ENCODE data around the gene RYR1. TPM values are rescaled to one million over a fixed set of nuclear protein-coding genes. Genes with fewer than 3 reads are reported as not detected.
A peak's percentile ranks its signal among the peaks of the same experiment; 100 is the strongest.
"Not testable (repeated sequence)": the region's sequence is repeated elsewhere in the genome, so short reads cannot be mapped to it uniquely, and the experiment has no call there.

The RYR1 gene
- polyA plus RNA-seq, 6 donors from 2014 or later = 0.01 to 0.04 (median 0.03) TPM; not detected in 3

DNA sequence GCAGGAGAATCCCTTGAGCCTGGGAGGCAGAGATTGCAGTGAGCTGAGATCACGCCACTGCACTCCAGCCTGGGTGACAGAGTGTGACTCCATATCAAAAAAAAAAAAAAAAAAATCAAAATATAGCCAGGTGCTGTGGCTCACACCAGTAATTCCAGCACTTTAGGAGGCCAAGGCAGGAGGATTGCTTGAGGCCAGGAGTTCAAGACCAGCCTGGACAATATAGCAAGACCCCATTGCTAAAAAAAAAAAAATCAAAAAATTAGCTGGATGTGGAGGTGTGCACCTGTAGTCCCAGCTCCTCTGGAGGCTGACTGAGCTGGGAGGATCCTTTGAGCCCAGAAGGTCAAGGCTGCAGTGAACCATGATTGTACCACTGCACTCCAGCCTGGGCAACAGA is 119.7 kb downstream of the RYR1 start:
- not testable (repeated sequence) for ATAC-seq (ENCODE audit: low read depth in 2 of 2)

GRCh38 chr19:38554676-38555141 is 121.2 kb downstream of the RYR1 start:
- H3K4me3 Mint-ChIP-seq = no peak overlapping the region
- H3K27me3 Mint-ChIP-seq = peaks cover 7 to 26% (median 15%) of the 10 kb centered on the region in 3 donors
- ATAC-seq (ENCODE audit: low read depth in 2 of 2) = no peak
- H3K9me3 Mint-ChIP-seq = peaks cover 0 to 3% (median 0%) of the 10 kb centered on the region in 7 donors
- no peaks in the 10 kb centered on the region for H3K36me3 Mint-ChIP-seq
- H3K27ac Mint-ChIP-seq = no peak overlapping the region
- H3K4me1 Mint-ChIP-seq = peaks cover 2 to 8% (median 4%) of the 10 kb centered on the region in 3 donors
- no peak for DNase-seq

More for the DNA sequence above, 119.7 kb downstream of the RYR1 start:
- not testable (repeated sequence) for H3K27ac Mint-ChIP-seq, H3K4me3 Mint-ChIP-seq, H3K4me1 Mint-ChIP-seq, DNase-seq, H3K9me3 Mint-ChIP-seq, H3K36me3 Mint-ChIP-seq
- peaks cover 7 to 25% (median 14%) of the 10 kb centered on the region in 3 donors for H3K27me3 Mint-ChIP-seq

DNA sequence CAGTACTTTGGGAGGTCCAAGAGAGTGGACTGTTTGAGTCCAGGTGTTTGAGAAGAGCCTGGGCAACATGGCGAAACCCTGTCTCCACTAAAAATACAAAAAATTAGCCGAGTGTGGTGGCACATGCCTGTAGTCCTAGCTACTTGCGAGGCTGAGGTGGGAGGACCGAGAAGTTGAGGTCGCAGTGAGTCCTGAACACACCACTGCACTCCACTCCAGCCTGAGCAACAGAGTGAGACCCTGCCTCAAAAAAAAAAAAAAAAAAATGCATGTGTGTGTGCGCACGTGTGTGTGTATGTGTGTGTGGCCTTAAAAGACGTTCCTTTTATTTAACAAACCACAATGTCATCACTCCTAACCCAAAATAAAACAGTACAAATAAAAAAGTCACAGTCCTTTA is 121.7 kb downstream of the RYR1 start:
- H3K4me3 Mint-ChIP-seq = no peak overlapping the region
- no peaks in the 10 kb centered on the region for H3K36me3 Mint-ChIP-seq
- no peak for ATAC-seq (ENCODE audit: low read depth in 2 of 2)
- H3K27me3 Mint-ChIP-seq = peaks cover 7 to 31% (median 18%) of the 10 kb centered on the region in 3 donors
- peaks cover 0 to 3% (median 0%) of the 10 kb centered on the region in 7 donors for H3K9me3 Mint-ChIP-seq
- peaks cover 6 to 11% (median 8%) of the 10 kb centered on the region in 3 donors for H3K4me1 Mint-ChIP-seq
- DNase-seq = no peak
- no peak overlapping the region for H3K27ac Mint-ChIP-seq

DNA sequence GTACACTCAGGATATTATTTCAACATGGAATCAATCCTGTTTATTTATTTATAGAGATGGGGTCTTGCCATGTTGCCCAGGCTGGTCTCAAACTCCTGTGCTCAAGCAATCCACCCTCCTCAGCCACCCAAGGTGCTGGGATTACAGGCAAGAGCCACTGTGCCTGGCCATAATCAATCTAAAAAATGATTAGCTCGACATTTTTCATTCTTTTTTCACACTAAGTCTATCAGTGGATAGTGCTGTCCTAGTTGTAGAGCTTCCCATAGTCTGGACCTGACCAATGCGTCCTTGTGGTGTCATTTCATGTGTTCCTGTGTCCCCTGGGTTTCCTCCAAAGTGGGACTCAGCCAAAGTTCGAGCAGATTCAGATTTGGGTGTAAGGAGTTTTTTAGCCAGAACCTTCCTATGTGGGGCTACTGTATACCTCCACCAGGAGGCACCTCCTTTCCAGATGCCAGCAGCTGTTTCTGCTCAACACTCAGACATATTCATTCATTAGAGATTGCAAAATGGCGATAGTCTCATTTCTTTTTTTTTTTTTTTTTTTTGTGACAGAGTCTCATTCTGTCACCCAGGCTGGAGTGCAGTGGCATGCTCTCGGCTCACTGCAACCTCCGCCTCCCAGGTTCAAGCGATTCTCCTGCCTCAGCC is 123.2 kb downstream of the RYR1 start:
- no peak for DNase-seq
- peak in 1 of 2 donors; percentile 26 for ATAC-seq (ENCODE audit: low read depth in 2 of 2)
- Mint-ChIP-seq H3K27ac (no peak overlapping the region), H3K9me3 (peaks cover 0 to 3% (median 0%) of the 10 kb centered on the region in 7 donors), H3K27me3 (peaks cover 10 to 36% (median 16%) of the 10 kb centered on the region in 3 donors), H3K4me1 (peaks cover 7 to 8% (median 8%) of the 10 kb centered on the region in 3 donors), H3K4me3 (no peak overlapping the region), H3K36me3 (no peaks in the 10 kb centered on the region)

GRCh38 chr19:38557205-38557799 is 123.8 kb downstream of the RYR1 start:
- Mint-ChIP-seq H3K36me3 (no peaks in the 10 kb centered on the region), H3K27ac (peak overlapping the region in 2 of 6 donors; percentile 56 to 75), H3K27me3 (peaks cover 16 to 43% (median 21%) of the 10 kb centered on the region in 3 donors), H3K9me3 (peaks cover 0 to 3% (median 0%) of the 10 kb centered on the region in 7 donors), H3K4me1 (peaks cover 10 to 15% (median 11%) of the 10 kb centered on the region in 3 donors), H3K4me3 (peak overlapping the region in 1 of 8 donors; percentile 29)
- ATAC-seq (ENCODE audit: low read depth in 2 of 2) (peak in 1 of 2 donors; percentile 41), DNase-seq (no peak)

- H3K36me3 Mint-ChIP-seq; H3K9me3 Mint-ChIP-seq; H3K27ac Mint-ChIP-seq; DNase-seq; ATAC-seq (ENCODE audit: low read depth in 2 of 2): not testable (repeated sequence)
- H3K4me3 Mint-ChIP-seq = peak overlapping the region in 2 of 8 donors; percentile 23 to 82
- peaks cover 23 to 51% (median 32%) of the 10 kb centered on the region in 3 donors for H3K27me3 Mint-ChIP-seq
- peaks cover 10 to 21% (median 14%) of the 10 kb centered on the region in 3 donors for H3K4me1 Mint-ChIP-seq
Measured at GRCh38 chr19:38558933-38559332, 125.4 kb downstream of the RYR1 start.

DNA sequence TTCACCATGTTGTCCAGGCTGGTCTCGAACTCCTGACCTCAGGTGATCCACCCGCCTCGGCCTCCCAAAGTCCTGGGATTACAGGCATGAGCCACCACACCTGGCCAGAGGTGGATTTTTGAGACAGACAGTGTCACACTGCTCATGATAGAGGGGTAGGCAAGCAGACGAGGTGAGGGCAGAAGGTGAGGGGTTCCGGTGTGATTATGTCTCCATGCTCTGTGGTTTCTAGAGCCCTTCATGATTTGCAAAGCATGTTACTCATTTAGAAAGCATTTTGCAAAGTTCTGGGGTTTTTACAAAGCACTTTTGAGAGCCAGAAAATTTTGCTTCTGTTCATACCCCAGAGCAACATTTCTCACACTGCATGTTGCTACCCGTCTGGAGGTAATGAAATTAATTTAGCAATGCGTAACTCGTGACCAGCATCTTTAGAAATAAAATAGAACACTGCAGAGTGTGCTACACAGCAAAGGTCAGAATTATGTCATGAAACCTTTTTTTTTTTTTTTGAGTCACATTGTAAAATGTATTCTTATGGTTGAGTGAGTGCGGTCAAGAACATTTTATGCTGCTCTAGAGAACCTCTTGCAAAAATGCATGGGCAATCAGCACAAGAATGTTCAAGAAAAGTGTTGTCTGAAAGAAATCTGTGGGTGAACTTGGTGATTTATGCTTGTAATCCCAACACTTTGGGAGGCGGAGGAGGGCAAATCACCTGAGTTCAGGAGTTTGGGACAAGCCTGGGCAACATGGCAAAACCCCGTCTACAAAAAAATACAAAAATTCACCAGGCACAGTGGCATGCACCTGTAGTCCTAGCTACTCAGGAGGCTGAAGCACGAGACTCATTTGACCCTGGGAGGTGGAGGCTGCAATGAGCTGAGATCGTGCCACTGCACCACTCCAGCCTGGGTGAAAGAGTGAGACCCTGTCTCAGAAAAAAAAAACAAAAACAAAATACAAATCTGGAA is 126.2 kb downstream of the RYR1 start:
- peaks cover 21 to 52% (median 32%) of the 10 kb centered on the region in 3 donors for H3K27me3 Mint-ChIP-seq
- DNase-seq = no peak
- H3K4me3 Mint-ChIP-seq = peak overlapping the region in 3 of 8 donors; percentile 14 to 61 (median 30)
- peak; percentile 16 to 69 for ATAC-seq (ENCODE audit: low read depth in 2 of 2)
- H3K36me3 Mint-ChIP-seq = no peaks in the 10 kb centered on the region
- peaks cover 0 to 3% (median 0%) of the 10 kb centered on the region in 7 donors for H3K9me3 Mint-ChIP-seq
- peaks cover 10 to 21% (median 15%) of the 10 kb centered on the region in 3 donors for H3K4me1 Mint-ChIP-seq
- H3K27ac Mint-ChIP-seq = peak overlapping the region in 2 of 6 donors; percentile 32 to 81

DNA sequence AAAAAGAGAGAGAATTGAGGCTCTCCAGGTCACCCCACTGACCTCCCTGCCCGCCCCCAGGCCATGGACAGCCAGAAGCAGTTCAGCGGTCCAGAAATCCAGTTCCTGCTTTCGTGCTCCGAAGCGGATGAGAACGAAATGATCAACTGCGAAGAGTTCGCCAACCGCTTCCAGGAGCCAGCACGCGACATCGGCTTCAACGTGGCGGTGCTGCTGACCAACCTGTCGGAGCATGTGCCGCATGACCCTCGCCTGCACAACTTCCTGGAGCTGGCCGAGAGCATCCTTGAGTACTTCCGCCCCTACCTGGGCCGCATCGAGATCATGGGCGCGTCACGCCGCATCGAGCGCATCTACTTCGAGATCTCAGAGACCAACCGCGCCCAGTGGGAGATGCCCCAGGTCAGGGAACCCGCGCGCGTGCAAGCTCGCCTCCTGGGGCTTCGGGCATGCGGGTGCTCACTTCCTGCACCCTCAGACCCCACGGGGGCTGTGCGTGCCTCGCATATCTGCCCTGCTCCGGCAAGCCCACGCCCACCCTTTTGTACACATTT is 127.6 kb downstream of the RYR1 start:
- peaks cover 18 to 26% (median 20%) of the 10 kb centered on the region in 3 donors for H3K4me1 Mint-ChIP-seq
- H3K36me3 Mint-ChIP-seq = no peaks in the 10 kb centered on the region
- peak overlapping the region in 1 of 8 donors; percentile 29 for H3K4me3 Mint-ChIP-seq
- H3K9me3 Mint-ChIP-seq = peaks cover 0 to 3% (median 0%) of the 10 kb centered on the region in 7 donors
- H3K27me3 Mint-ChIP-seq = peaks cover 29 to 51% (median 29%) of the 10 kb centered on the region in 3 donors
- no peak for ATAC-seq (ENCODE audit: low read depth in 2 of 2)
- H3K27ac Mint-ChIP-seq = no peak overlapping the region
- DNase-seq = no peak

GRCh38 chr19:38561658-38562057 is 128.2 kb downstream of the RYR1 start:
- no peaks in the 10 kb centered on the region for H3K36me3 Mint-ChIP-seq
- no peak for ATAC-seq (ENCODE audit: low read depth in 2 of 2)
- no peak overlapping the region for H3K27ac Mint-ChIP-seq
- H3K4me1 Mint-ChIP-seq = peaks cover 18 to 26% (median 20%) of the 10 kb centered on the region in 3 donors
- DNase-seq = no peak
- H3K27me3 Mint-ChIP-seq = peaks cover 29 to 51% (median 30%) of the 10 kb centered on the region in 3 donors
- H3K4me3 Mint-ChIP-seq = peak overlapping the region in 3 of 8 donors; percentile 29 to 78 (median 31)
- H3K9me3 Mint-ChIP-seq = peaks cover 0 to 3% (median 0%) of the 10 kb centered on the region in 7 donors

DNA sequence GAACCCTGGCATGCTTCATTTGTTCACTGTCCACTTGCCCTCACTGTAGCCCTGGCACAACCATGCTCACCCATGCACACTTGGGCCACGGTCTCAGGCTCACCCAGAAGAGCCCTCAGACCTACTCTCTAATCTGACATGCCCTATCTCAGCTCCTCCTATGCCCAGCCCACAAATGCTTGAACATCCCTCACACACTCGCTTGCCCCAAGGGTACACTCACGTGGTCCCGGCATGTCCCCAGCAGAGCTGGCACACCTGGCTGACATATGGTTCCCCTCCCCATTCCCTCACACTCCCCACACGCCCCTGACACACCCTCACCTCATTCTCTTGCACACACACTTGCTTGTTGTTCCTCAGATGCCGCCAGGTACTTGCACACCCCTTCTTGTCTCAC is 128.6 kb downstream of the RYR1 start:
- Mint-ChIP-seq H3K9me3 (peaks cover 0 to 3% (median 0%) of the 10 kb centered on the region in 7 donors), H3K36me3 (no peaks in the 10 kb centered on the region), H3K27ac (no peak overlapping the region), H3K4me3 (peak overlapping the region in 2 of 8 donors; percentile 67 to 69), H3K4me1 (peaks cover 18 to 26% (median 19%) of the 10 kb centered on the region in 3 donors), H3K27me3 (peaks cover 28 to 50% (median 31%) of the 10 kb centered on the region in 3 donors)
- no peak for DNase-seq
- ATAC-seq (ENCODE audit: low read depth in 2 of 2) = no peak

DNA sequence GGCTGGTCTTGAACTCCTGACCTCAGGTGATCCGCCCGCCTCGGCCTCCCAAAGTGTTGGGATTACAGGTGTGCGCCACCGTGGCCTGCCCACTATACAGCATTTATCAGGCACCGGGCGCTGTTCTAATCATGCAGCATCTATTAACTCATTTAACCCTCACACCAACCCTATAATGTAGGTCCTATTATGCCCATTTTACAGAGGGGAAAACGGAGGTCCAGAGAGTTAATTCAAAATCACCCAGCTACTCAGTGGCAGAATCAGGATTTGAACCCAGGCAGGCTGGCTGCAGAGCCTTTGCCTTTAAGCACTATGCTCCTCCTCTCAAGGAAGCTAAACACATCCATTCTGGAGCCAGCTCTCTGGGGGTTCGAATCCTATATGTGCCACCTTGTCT is 130.0 kb downstream of the RYR1 start:
- Mint-ChIP-seq H3K27me3 (peaks cover 25 to 58% (median 43%) of the 10 kb centered on the region in 3 donors), H3K27ac (no peak overlapping the region), H3K4me3 (no peak overlapping the region), H3K9me3 (no peaks in the 10 kb centered on the region), H3K4me1 (peaks cover 18 to 22% (median 22%) of the 10 kb centered on the region in 3 donors), H3K36me3 (no peaks in the 10 kb centered on the region)
- DNase-seq = no peak
- no peak for ATAC-seq (ENCODE audit: low read depth in 2 of 2)

DNA sequence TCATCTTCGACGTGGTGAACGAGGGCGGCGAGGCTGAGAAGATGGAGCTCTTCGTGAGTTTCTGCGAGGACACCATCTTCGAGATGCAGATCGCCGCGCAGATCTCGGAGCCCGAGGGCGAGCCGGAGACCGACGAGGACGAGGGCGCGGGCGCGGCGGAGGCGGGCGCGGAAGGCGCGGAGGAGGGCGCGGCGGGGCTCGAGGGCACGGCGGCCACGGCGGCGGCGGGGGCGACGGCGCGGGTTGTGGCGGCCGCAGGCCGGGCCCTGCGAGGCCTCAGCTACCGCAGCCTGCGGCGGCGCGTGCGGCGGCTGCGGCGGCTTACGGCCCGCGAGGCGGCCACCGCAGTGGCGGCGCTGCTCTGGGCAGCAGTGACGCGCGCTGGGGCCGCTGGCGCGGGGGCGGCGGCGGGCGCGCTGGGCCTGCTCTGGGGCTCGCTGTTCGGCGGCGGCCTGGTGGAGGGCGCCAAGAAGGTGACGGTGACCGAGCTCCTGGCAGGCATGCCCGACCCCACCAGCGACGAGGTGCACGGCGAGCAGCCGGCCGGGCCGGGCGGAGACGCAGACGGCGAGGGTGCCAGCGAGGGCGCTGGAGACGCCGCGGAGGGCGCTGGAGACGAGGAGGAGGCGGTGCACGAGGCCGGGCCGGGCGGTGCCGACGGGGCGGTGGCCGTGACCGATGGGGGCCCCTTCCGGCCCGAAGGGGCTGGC is 131.6 kb downstream of the RYR1 start:
- H3K9me3 Mint-ChIP-seq = no peaks in the 10 kb centered on the region
- H3K4me3 Mint-ChIP-seq = peak overlapping the region in 7 of 8 donors; percentile 62 to 90 (median 68)
- H3K27me3 Mint-ChIP-seq = peaks cover 20 to 52% (median 43%) of the 10 kb centered on the region in 3 donors
- H3K4me1 Mint-ChIP-seq = peaks cover 12 to 18% (median 17%) of the 10 kb centered on the region in 3 donors
- H3K27ac Mint-ChIP-seq = no peak overlapping the region
- no peaks in the 10 kb centered on the region for H3K36me3 Mint-ChIP-seq
- ATAC-seq (ENCODE audit: low read depth in 2 of 2) = peak; percentile 54 to 55
- peak; percentile 6 for DNase-seq

All from naive B cell (primary cell).